Smooth muscle cell (in vitro differentiated cells): Measurements from ENCODE around the gene RNF175. TPM values are rescaled to one million over a fixed set of nuclear protein-coding genes. Genes with fewer than 3 reads are reported as not detected.

Source experiments
- DNase-seq: peaks from one replicate; lab custom pipeline; 2025; ENCODE audit not compliant: unreplicated experiment; lab: John Stamatoyannopoulos, UW
- H2AFZ ChIP-seq: fragments of 200-600 bp; sonication (generic); 2 replicates; pipeline ENCODE4 v1.6.0; 2016; ENCODE audit warnings: antibody characterized with exemption, low read depth, mild to moderate bottlenecking
- H3F3A ChIP-seq: fragments of 200-600 bp; sonication (generic); 2 replicates; pipeline ENCODE4 v1.6.0; 2017; ENCODE audit warnings: antibody characterized with exemption, low read depth
- H3K27ac ChIP-seq: fragments of 200-600 bp; sonication (generic); 2 replicates; pipeline ENCODE4 v1.5.1; 2016; ENCODE audit warnings: low read depth, mild to moderate bottlenecking
- H3K27me3 ChIP-seq: fragments of 200-600 bp; sonication (generic); 2 replicates; pipeline ENCODE4 v1.6.1; 2016; ENCODE audit warnings: low read depth, mild to moderate bottlenecking
- H3K36me3 ChIP-seq: fragments of 200-600 bp; sonication (generic); 2 replicates; pipeline ENCODE4 v1.5.1; 2016; ENCODE audit warnings: low read depth
- H3K4me1 ChIP-seq: fragments of 200-600 bp; sonication (generic); 2 replicates; pipeline ENCODE4 v1.5.1; 2016; ENCODE audit warnings: low read depth
- H3K4me2 ChIP-seq: fragments of 200-600 bp; sonication (generic); 2 replicates; pipeline ENCODE4 v1.6.0; 2016; ENCODE audit warnings: mild to moderate bottlenecking
- H3K4me3 ChIP-seq: fragments of 200-600 bp; sonication (generic); 2 replicates; pipeline ENCODE4 v1.5.1; 2016; ENCODE audit warnings: mild to moderate bottlenecking
- H3K79me2 ChIP-seq: fragments of 200-600 bp; sonication (generic); 2 replicates; pipeline ENCODE4 v1.6.0; 2016; ENCODE audit warnings: low read depth, mild to moderate bottlenecking
- H3K9ac ChIP-seq: fragments of 200-600 bp; sonication (generic); 2 replicates; pipeline ENCODE4 v1.6.0; 2016; ENCODE audit warnings: low read depth
- H3K9me3 ChIP-seq: fragments of 200-600 bp; sonication (generic); replicated peaks from 2 replicates; pipeline ENCODE4 v1.5.1; 2016; ENCODE audit warnings: low read depth
- H4K20me1 ChIP-seq: fragments of 200-600 bp; sonication (generic); 2 replicates; pipeline ENCODE4 v1.6.0; 2016; ENCODE audit warnings: low read depth
- CTCF ChIP-seq: fragments of 200-600 bp; sonication (generic); IDR thresholded peaks from 2 replicates; pipeline ENCODE4 v1.5.1; 2017; ENCODE audit warnings: borderline replicate concordance, mild to moderate bottlenecking, antibody characterized with exemption; ENCODE audit not compliant: insufficient read depth, poor library complexity, severe bottlenecking
- WGBS: methylation state at CpG from one replicate; pipeline ENCODE4 v1.1.7; 2016; ENCODE audit warnings: low lambda C conversion rate; 5-methylcytosine and 5-hydroxymethylcytosine counted together
- polyA plus RNA-seq: library from polyadenylated mRNA; unstranded; fragments of >200 nt; fragmentation: Nextera tagmentation; extraction: Ambion mirVana; gene quantifications from 2 replicates; pipeline ENCODE4 v1.2.1, GENCODE V29; 2016
- total RNA-seq: library from RNA; depleted of rRNA; stranded (reverse); fragments of >200 nt; gene quantifications from 2 replicates; pipeline ENCODE4 v1.2.3, GENCODE V29; 2014

RNF175 gene
- total and polyA plus RNA-seq, 2 experiments from 2014 or later = 0.27 to 0.87 TPM

- WGBS = 83% methylated on average over 3 of the region's 3 CpGs
- TF ChIP-seq CTCF = no peak
- Histone ChIP-seq H3K27me3 (peaks cover 47% of the 10 kb centered on the region), H3K4me1 (peaks cover 21% of the 10 kb centered on the region), H3F3A (no peaks in the 10 kb centered on the region), H3K79me2 (no peaks in the 10 kb centered on the region), H3K36me3 (no peaks in the 10 kb centered on the region), H3K4me2 (no peak overlapping the region), H3K27ac (no peak overlapping the region), H2AFZ (no peak overlapping the region), H3K9me3 (no peaks in the 10 kb centered on the region), H3K9ac (no peak overlapping the region), H4K20me1 (no peaks in the 10 kb centered on the region), H3K4me3 (no peak overlapping the region)
- no peak for DNase-seq
Measured at GRCh38 chr4:153784166-153784699, 24.4 kb upstream of the RNF175 start.

- H2AFZ ChIP-seq = no peak overlapping the region
- H3K4me2 ChIP-seq = no peak overlapping the region
- H3K4me3 ChIP-seq = no peak overlapping the region
- no peak overlapping the region for H3K9ac ChIP-seq
- H4K20me1 ChIP-seq = no peaks in the 10 kb centered on the region
- no peak overlapping the region for H3K27ac ChIP-seq
- H3K9me3 ChIP-seq = no peaks in the 10 kb centered on the region
- TF ChIP-seq CTCF = no peak
- no peaks in the 10 kb centered on the region for H3F3A ChIP-seq
- WGBS = 100% methylated on average over 1 of the region's 1 CpG
- H3K27me3 ChIP-seq = peaks cover 31% of the 10 kb centered on the region
- peaks cover 21% of the 10 kb centered on the region for H3K4me1 ChIP-seq
- H3K79me2 ChIP-seq = no peaks in the 10 kb centered on the region
- H3K36me3 ChIP-seq = no peaks in the 10 kb centered on the region
- DNase-seq = no peak
Measured at GRCh38 chr4:153782581-153782980, 22.8 kb upstream of the RNF175 start.

- TF ChIP-seq CTCF = no peak
- Histone ChIP-seq H3K4me3 (no peak overlapping the region), H3K27me3 (peaks cover 24% of the 10 kb centered on the region), H3K79me2 (no peaks in the 10 kb centered on the region), H3K4me2 (no peak overlapping the region), H4K20me1 (no peaks in the 10 kb centered on the region), H3K4me1 (peaks cover 21% of the 10 kb centered on the region), H3K9me3 (no peaks in the 10 kb centered on the region), H2AFZ (no peak overlapping the region), H3K27ac (no peak overlapping the region), H3F3A (no peaks in the 10 kb centered on the region), H3K36me3 (no peaks in the 10 kb centered on the region), H3K9ac (no peak overlapping the region)
- 72% methylated on average over 6 of the region's 6 CpGs for WGBS
- DNase-seq = no peak
Measured at GRCh38 chr4:153781717-153782416, 22.0 kb upstream of the RNF175 start.

GRCh38 chr4:153781280-153781679 lies 21.5 kb upstream of the RNF175 start:
- DNase-seq = no peak

More at GRCh38 chr4:153781280-153781679, 21.5 kb upstream of the RNF175 start:
- Histone ChIP-seq H3F3A (no peaks in the 10 kb centered on the region), H3K27me3 (peaks cover 18% of the 10 kb centered on the region), H3K4me3 (no peak overlapping the region), H3K36me3 (no peaks in the 10 kb centered on the region), H3K27ac (no peak overlapping the region), H2AFZ (no peak overlapping the region), H3K4me1 (peaks cover 21% of the 10 kb centered on the region), H3K79me2 (no peaks in the 10 kb centered on the region), H3K9me3 (no peaks in the 10 kb centered on the region), H4K20me1 (no peaks in the 10 kb centered on the region), H3K9ac (no peak overlapping the region), H3K4me2 (no peak overlapping the region)
- no peak for TF ChIP-seq CTCF
- WGBS = 93% methylated on average over 17 of the region's 17 CpGs
